ENCODE measurements around the gene ADGRV1.
"Not testable (repeated sequence)": the region's sequence is repeated elsewhere in the genome, so short reads cannot be mapped to it uniquely, and the experiment has no call there.

Gene ADGRV1

GRCh38 chr5:91049800-91050199 is 491.2 kb downstream of the ADGRV1 start:
- H3K27me3 ChIP-seq (ENCODE audit: control insufficient read depth, insufficient read depth, low read length) = no peaks in the 10 kb centered on the region
- H3K4me3 ChIP-seq (ENCODE audit: low read length) = no peak overlapping the region
- no peaks in the 10 kb centered on the region for H3K4me1 ChIP-seq (ENCODE audit: control insufficient read depth, low read depth, low read length)
- no peak overlapping the region for H3K27ac ChIP-seq (ENCODE audit: low read length)
- no peak overlapping the region for H3K9ac ChIP-seq (ENCODE audit: low read length)
- no peaks in the 10 kb centered on the region for H3K36me3 ChIP-seq (ENCODE audit: control insufficient read depth, low read depth, low read length)
- no peaks in the 10 kb centered on the region for H3K9me3 ChIP-seq (ENCODE audit: control insufficient read depth, low read depth, low read length)

- not testable (repeated sequence) for H3K27ac ChIP-seq (ENCODE audit: low read length); H3K9ac ChIP-seq (ENCODE audit: low read length); H3K9me3 ChIP-seq (ENCODE audit: control insufficient read depth, low read depth, low read length); H3K4me3 ChIP-seq (ENCODE audit: low read length); H3K36me3 ChIP-seq (ENCODE audit: control insufficient read depth, low read depth, low read length); H3K4me1 ChIP-seq (ENCODE audit: control insufficient read depth, low read depth, low read length); H3K27me3 ChIP-seq (ENCODE audit: control insufficient read depth, insufficient read depth, low read length)
Measured at GRCh38 chr5:91052411-91052810, 493.8 kb downstream of the ADGRV1 start.

- Histone ChIP-seq H3K4me3 (ENCODE audit: low read length) (no peak overlapping the region), H3K27ac (ENCODE audit: low read length) (no peak overlapping the region), H3K9me3 (ENCODE audit: control insufficient read depth, low read depth, low read length) (no peaks in the 10 kb centered on the region), H3K9ac (ENCODE audit: low read length) (no peak overlapping the region), H3K4me1 (ENCODE audit: control insufficient read depth, low read depth, low read length) (no peaks in the 10 kb centered on the region), H3K36me3 (ENCODE audit: control insufficient read depth, low read depth, low read length) (no peaks in the 10 kb centered on the region), H3K27me3 (ENCODE audit: control insufficient read depth, insufficient read depth, low read length) (no peaks in the 10 kb centered on the region)
Measured at GRCh38 chr5:91052977-91053740, 494.6 kb downstream of the ADGRV1 start.

- H3K9ac ChIP-seq (ENCODE audit: low read length) = no peak overlapping the region
- no peaks in the 10 kb centered on the region for H3K4me1 ChIP-seq (ENCODE audit: control insufficient read depth, low read depth, low read length)
- no peaks in the 10 kb centered on the region for H3K27me3 ChIP-seq (ENCODE audit: control insufficient read depth, insufficient read depth, low read length)
- no peaks in the 10 kb centered on the region for H3K36me3 ChIP-seq (ENCODE audit: control insufficient read depth, low read depth, low read length)
- H3K4me3 ChIP-seq (ENCODE audit: low read length) = no peak overlapping the region
- no peak overlapping the region for H3K27ac ChIP-seq (ENCODE audit: low read length)
- no peaks in the 10 kb centered on the region for H3K9me3 ChIP-seq (ENCODE audit: control insufficient read depth, low read depth, low read length)
Measured at GRCh38 chr5:91053741-91054025, 495.1 kb downstream of the ADGRV1 start.

GRCh38 chr5:91058155-91058554 is 499.6 kb downstream of the ADGRV1 start:
- H3K9me3 ChIP-seq (ENCODE audit: control insufficient read depth, low read depth, low read length) = no peaks in the 10 kb centered on the region
- no peak overlapping the region for H3K27ac ChIP-seq (ENCODE audit: low read length)
- H3K4me1 ChIP-seq (ENCODE audit: control insufficient read depth, low read depth, low read length) = no peaks in the 10 kb centered on the region
- H3K9ac ChIP-seq (ENCODE audit: low read length) = no peak overlapping the region
- H3K4me3 ChIP-seq (ENCODE audit: low read length) = no peak overlapping the region
- H3K36me3 ChIP-seq (ENCODE audit: control insufficient read depth, low read depth, low read length) = no peaks in the 10 kb centered on the region
- no peaks in the 10 kb centered on the region for H3K27me3 ChIP-seq (ENCODE audit: control insufficient read depth, insufficient read depth, low read length)

- no peak overlapping the region for H3K27ac ChIP-seq (ENCODE audit: low read length)
- H3K36me3 ChIP-seq (ENCODE audit: control insufficient read depth, low read depth, low read length) = no peaks in the 10 kb centered on the region
- H3K27me3 ChIP-seq (ENCODE audit: control insufficient read depth, insufficient read depth, low read length) = no peaks in the 10 kb centered on the region
- H3K4me1 ChIP-seq (ENCODE audit: control insufficient read depth, low read depth, low read length) = no peaks in the 10 kb centered on the region
- H3K9me3 ChIP-seq (ENCODE audit: control insufficient read depth, low read depth, low read length) = no peaks in the 10 kb centered on the region
- no peak overlapping the region for H3K4me3 ChIP-seq (ENCODE audit: low read length)
- no peak overlapping the region for H3K9ac ChIP-seq (ENCODE audit: low read length)
Measured at GRCh38 chr5:91058575-91058974, 500.0 kb downstream of the ADGRV1 start.

GRCh38 chr5:91059409-91059808 is 500.8 kb downstream of the ADGRV1 start:
- Histone ChIP-seq H3K9ac (ENCODE audit: low read length) (no peak overlapping the region), H3K4me3 (ENCODE audit: low read length) (no peak overlapping the region), H3K27me3 (ENCODE audit: control insufficient read depth, insufficient read depth, low read length) (no peaks in the 10 kb centered on the region), H3K36me3 (ENCODE audit: control insufficient read depth, low read depth, low read length) (no peaks in the 10 kb centered on the region), H3K4me1 (ENCODE audit: control insufficient read depth, low read depth, low read length) (no peaks in the 10 kb centered on the region), H3K27ac (ENCODE audit: low read length) (no peak overlapping the region), H3K9me3 (ENCODE audit: control insufficient read depth, low read depth, low read length) (no peaks in the 10 kb centered on the region)

- no peaks in the 10 kb centered on the region for H3K36me3 ChIP-seq (ENCODE audit: control insufficient read depth, low read depth, low read length)
- no peaks in the 10 kb centered on the region for H3K4me1 ChIP-seq (ENCODE audit: control insufficient read depth, low read depth, low read length)
- H3K9me3 ChIP-seq (ENCODE audit: control insufficient read depth, low read depth, low read length) = no peaks in the 10 kb centered on the region
- H3K4me3 ChIP-seq (ENCODE audit: low read length) = no peak overlapping the region
- no peaks in the 10 kb centered on the region for H3K27me3 ChIP-seq (ENCODE audit: control insufficient read depth, insufficient read depth, low read length)
- no peak overlapping the region for H3K9ac ChIP-seq (ENCODE audit: low read length)
- H3K27ac ChIP-seq (ENCODE audit: low read length) = no peak overlapping the region
Measured at GRCh38 chr5:91061094-91061493, 502.5 kb downstream of the ADGRV1 start.

GRCh38 chr5:91061946-91062562 is 503.5 kb downstream of the ADGRV1 start:
- H3K36me3 ChIP-seq (ENCODE audit: control insufficient read depth, low read depth, low read length) = no peaks in the 10 kb centered on the region
- H3K9me3 ChIP-seq (ENCODE audit: control insufficient read depth, low read depth, low read length) = no peaks in the 10 kb centered on the region
- no peak overlapping the region for H3K4me3 ChIP-seq (ENCODE audit: low read length)
- H3K4me1 ChIP-seq (ENCODE audit: control insufficient read depth, low read depth, low read length) = no peaks in the 10 kb centered on the region
- no peak overlapping the region for H3K9ac ChIP-seq (ENCODE audit: low read length)
- no peak overlapping the region for H3K27ac ChIP-seq (ENCODE audit: low read length)
- H3K27me3 ChIP-seq (ENCODE audit: control insufficient read depth, insufficient read depth, low read length) = no peaks in the 10 kb centered on the region

- H3K9me3 ChIP-seq (ENCODE audit: control insufficient read depth, low read depth, low read length); H3K36me3 ChIP-seq (ENCODE audit: control insufficient read depth, low read depth, low read length); H3K4me3 ChIP-seq (ENCODE audit: low read length); H3K4me1 ChIP-seq (ENCODE audit: control insufficient read depth, low read depth, low read length); H3K27ac ChIP-seq (ENCODE audit: low read length); H3K27me3 ChIP-seq (ENCODE audit: control insufficient read depth, insufficient read depth, low read length); H3K9ac ChIP-seq (ENCODE audit: low read length): not testable (repeated sequence)
Measured at GRCh38 chr5:91063098-91063690, 504.6 kb downstream of the ADGRV1 start.

- no peaks in the 10 kb centered on the region for H3K4me1 ChIP-seq (ENCODE audit: control insufficient read depth, low read depth, low read length)
- no peak overlapping the region for H3K4me3 ChIP-seq (ENCODE audit: low read length)
- H3K36me3 ChIP-seq (ENCODE audit: control insufficient read depth, low read depth, low read length) = no peaks in the 10 kb centered on the region
- H3K9me3 ChIP-seq (ENCODE audit: control insufficient read depth, low read depth, low read length) = no peaks in the 10 kb centered on the region
- no peak overlapping the region for H3K9ac ChIP-seq (ENCODE audit: low read length)
- no peaks in the 10 kb centered on the region for H3K27me3 ChIP-seq (ENCODE audit: control insufficient read depth, insufficient read depth, low read length)
- H3K27ac ChIP-seq (ENCODE audit: low read length) = no peak overlapping the region
Measured at GRCh38 chr5:91065496-91065895, 506.9 kb downstream of the ADGRV1 start.

- peaks cover 3% of the 10 kb centered on the region for H3K4me1 ChIP-seq (ENCODE audit: control insufficient read depth, low read depth, low read length)
- no peaks in the 10 kb centered on the region for H3K9me3 ChIP-seq (ENCODE audit: control insufficient read depth, low read depth, low read length)
- no peak overlapping the region for H3K4me3 ChIP-seq (ENCODE audit: low read length)
- H3K27ac ChIP-seq (ENCODE audit: low read length) = no peak overlapping the region
- no peaks in the 10 kb centered on the region for H3K27me3 ChIP-seq (ENCODE audit: control insufficient read depth, insufficient read depth, low read length)
- H3K36me3 ChIP-seq (ENCODE audit: control insufficient read depth, low read depth, low read length) = peaks cover 5% of the 10 kb centered on the region
- H3K9ac ChIP-seq (ENCODE audit: low read length) = no peak overlapping the region
Measured at GRCh38 chr5:91069364-91069763, 510.8 kb downstream of the ADGRV1 start.

Data from iPS-18a (cell line).